Measurements from ENCODE around the gene PITPNM3. TPM values are rescaled to one million over a fixed set of nuclear protein-coding genes. Genes with fewer than 3 reads are reported as not detected.

The PITPNM3 gene
- total and polyA plus RNA-seq, 2 of the 8 experiments (the other 6 are each of a cell fraction or from before 2014, with no cell fraction given): 1.7 to 3.1 TPM

- TF ChIP-seq NANOG (IDR thresholded peaks at IDR 0.05; ENCODE audit: insufficient read depth, low read depth, low read length, poor library complexity, severe bottlenecking) (no peak), JUN (IDR thresholded peaks at IDR 0.05; ENCODE audit: low read depth, low read length) (no peak), KDM4A (IDR thresholded peaks at IDR 0.05; ENCODE audit: low read depth, low read length, severe bottlenecking) (no peak), YY1 (IDR thresholded peaks at IDR 0.05; ENCODE audit: low read depth, low read length) (no peak), USF2 (IDR thresholded peaks at IDR 0.05; ENCODE audit: low read length) (no peak), TEAD4 (IDR thresholded peaks at IDR 0.05; ENCODE audit: low read depth, low read length) (no peak)
These were observed 45.8 kb upstream of the PITPNM3 start (continued) for GRCh38 chr17:6602141-6602540.
